Transverse colon (tissue), 4 donors: ENCODE measurements around the gene AR. TPM values are rescaled to one million over a fixed set of nuclear protein-coding genes. Genes with fewer than 3 reads are reported as not detected.

Experiments
- DNase-seq: peaks from one replicate; pipeline ENCODE4 v3.0.0-alpha.2; 2019
- H3K27ac ChIP-seq, 4 donors: fragments of 200-600 bp; sonication (generic); 2 replicates each; pipeline ENCODE4 v1.5.1; 2016 to 2018; ENCODE audit warnings: inconsistent platforms in 4 of 4
- H3K27me3 ChIP-seq: fragments of 200-600 bp; sonication (generic); 2 replicates; pipeline ENCODE4 v1.5.1; 2017; ENCODE audit warnings: inconsistent platforms
- H3K36me3 ChIP-seq, 4 donors: fragments of 200-600 bp; sonication (generic); 2 replicates each; pipeline ENCODE4 v1.5.1; 2017 to 2019; ENCODE audit warnings: inconsistent platforms in 4 of 4
- H3K4me1 ChIP-seq, 4 donors: fragments of 200-600 bp; sonication (generic); 2 replicates each; pipeline ENCODE4 v1.5.1; 2017 to 2020; ENCODE audit warnings: inconsistent platforms in 4 of 4
- H3K4me3 ChIP-seq, 4 donors: fragments of 200-600 bp; sonication (generic); 1 replicate in 1 of 4; 2 replicates in 3 of 4; pipeline versions ENCODE4 v1.5.1 to v1.6.1; 2017 to 2019; ENCODE audit warnings: inconsistent platforms in 4 of 4
- H3K9me3 ChIP-seq, 2 donors: fragments of 200-600 bp; sonication (generic); 2 replicates each; pipeline ENCODE4 v1.5.1; 2017 to 2019; ENCODE audit warnings: inconsistent platforms in 2 of 2
- EP300 ChIP-seq: sonication (generic); formaldehyde crosslinking; IDR thresholded peaks from one replicate; pipeline ENCODE4 v1.6.1; 2017; ENCODE audit warnings: antibody characterized with exemption, low read depth
- POLR2A ChIP-seq: fragments of 450-650 bp; IDR thresholded peaks from one replicate; pipeline ENCODE4 v1.6.1; 2016; ENCODE audit warnings: antibody characterized with exemption, mild to moderate bottlenecking, moderate library complexity
- POLR2AphosphoS5 ChIP-seq, 3 donors: sonication (generic); formaldehyde crosslinking; IDR thresholded peaks; one replicate each; pipeline ENCODE4 v1.6.1; 2016; ENCODE audit warnings: antibody characterized with exemption in 3 of 3
- WGBS, 2 donors: methylation state at CpG; one replicate each; pipeline ENCODE4 v1.1.5; 2018; ENCODE audit warnings: low coverage in 1 of 2; 5-methylcytosine and 5-hydroxymethylcytosine counted together
- in situ Hi-C, 4 donors: fragments of 200-750 bp; cut with MboI; loops; one replicate each; pipeline versions ENCODE4 v1.15.0 to v1.15.1; 2017; ENCODE audit warnings: low sequenced_read_pairs in 3 of 4, low pct_ligation_motif_present in 1 of 4, low pct_unique_long_range_greater_than_20kb in 1 of 4
- intact Hi-C: fragments of 100-400 bp; cut with DNase I; formaldehyde crosslinking; loops from one replicate; pipeline ENCODE4 v1.15.1; 2023; ENCODE audit warnings: low total_unique reads
- total RNA-seq, 4 donors: library from RNA; depleted of rRNA; stranded (reverse); fragments of >200 nt; gene quantifications; one replicate each; pipeline ENCODE4 v1.1.0, GENCODE V29; 2016
- TF ChIP-seq, protein P1 (sequence below), 5 experiments: fragments of 200-600 bp in 3 of 5; fragments of 450-650 bp in 2 of 5; sonication (generic) in 3 of 5; IDR thresholded peaks; 1 replicate in 2 of 5; 2 replicates in 3 of 5; pipeline ENCODE4 v1.5.1; 2016 to 2017; ENCODE audit warnings: antibody characterized with exemption in 5 of 5, inconsistent platforms in 3 of 5, mild to moderate bottlenecking in 2 of 5, moderate library complexity in 1 of 5

AR gene
- total RNA-seq, 4 donors from 2014 or later, result 1.1 to 2.4 (median 2.0) TPM

DNA sequence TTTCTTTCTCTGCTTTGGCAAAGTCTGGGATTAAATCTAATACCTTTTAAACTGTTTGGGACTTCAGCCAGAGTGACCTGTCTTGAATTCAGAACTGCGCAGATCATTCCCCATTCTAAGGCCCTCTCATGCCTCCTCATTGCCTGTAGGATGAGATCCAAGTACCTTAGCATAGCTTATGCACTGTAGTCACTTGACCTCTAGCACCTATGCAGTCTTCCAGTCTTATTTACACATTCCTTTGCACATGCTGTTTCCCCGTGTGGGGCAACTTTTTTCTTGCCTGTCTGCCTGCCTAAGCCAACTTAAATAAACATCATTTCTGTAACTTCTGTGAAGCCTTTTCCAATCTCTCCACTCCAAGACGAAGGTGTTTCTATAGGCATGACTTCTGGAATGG lies 68.4 kb downstream of the AR start:
- WGBS, 2 donors, result 14 to 50% methylated on average over 1 to 3 of the region's 3 CpGs
- Histone ChIP-seq H3K27me3 (no peaks in the 10 kb centered on the region), H3K27ac (no peak overlapping the region), H3K4me3 (no peak overlapping the region), H3K36me3 (no peaks in the 10 kb centered on the region), H3K4me1 (no peaks in the 10 kb centered on the region), H3K9me3 (no peaks in the 10 kb centered on the region)
- intact Hi-C loops (loop anchor here (5.0 kb wide), 1 partner anchor 1170 kb away; no protein-coding TSS in a partner anchor), in situ Hi-C loops (no loop called here)
- no peak for DNase-seq
- TF ChIP-seq POLR2AphosphoS5 (IDR thresholded peaks at IDR 0.05) (no peak), POLR2A (no peak), EP300 (no peak)
- TF ChIP-seq, protein P1, sequence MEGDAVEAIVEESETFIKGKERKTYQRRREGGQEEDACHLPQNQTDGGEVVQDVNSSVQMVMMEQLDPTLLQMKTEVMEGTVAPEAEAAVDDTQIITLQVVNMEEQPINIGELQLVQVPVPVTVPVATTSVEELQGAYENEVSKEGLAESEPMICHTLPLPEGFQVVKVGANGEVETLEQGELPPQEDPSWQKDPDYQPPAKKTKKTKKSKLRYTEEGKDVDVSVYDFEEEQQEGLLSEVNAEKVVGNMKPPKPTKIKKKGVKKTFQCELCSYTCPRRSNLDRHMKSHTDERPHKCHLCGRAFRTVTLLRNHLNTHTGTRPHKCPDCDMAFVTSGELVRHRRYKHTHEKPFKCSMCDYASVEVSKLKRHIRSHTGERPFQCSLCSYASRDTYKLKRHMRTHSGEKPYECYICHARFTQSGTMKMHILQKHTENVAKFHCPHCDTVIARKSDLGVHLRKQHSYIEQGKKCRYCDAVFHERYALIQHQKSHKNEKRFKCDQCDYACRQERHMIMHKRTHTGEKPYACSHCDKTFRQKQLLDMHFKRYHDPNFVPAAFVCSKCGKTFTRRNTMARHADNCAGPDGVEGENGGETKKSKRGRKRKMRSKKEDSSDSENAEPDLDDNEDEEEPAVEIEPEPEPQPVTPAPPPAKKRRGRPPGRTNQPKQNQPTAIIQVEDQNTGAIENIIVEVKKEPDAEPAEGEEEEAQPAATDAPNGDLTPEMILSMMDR (IDR thresholded peaks at IDR 0.05), result no peak

DNA sequence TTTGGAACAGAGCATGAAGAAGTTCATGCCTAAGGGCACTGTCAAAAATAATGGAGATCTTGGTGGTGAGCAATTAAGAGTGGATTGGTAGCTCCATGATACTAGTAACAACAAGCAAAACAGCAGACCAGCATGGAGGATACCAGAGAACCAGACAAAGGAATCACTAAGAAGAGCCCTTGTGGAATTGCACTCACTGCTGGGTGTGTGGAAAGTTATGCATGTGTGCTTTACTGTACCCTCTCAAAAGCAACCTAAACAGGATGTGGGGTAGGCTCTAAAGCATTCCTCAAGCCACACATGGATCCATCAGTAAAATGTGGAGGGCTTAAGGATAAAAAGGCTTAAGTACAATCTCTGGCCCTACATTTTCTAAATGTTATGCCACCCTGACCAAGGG lies 69.5 kb downstream of the AR start:
- no peak overlapping the region for H3K27ac ChIP-seq
- H3K27me3 ChIP-seq, result no peaks in the 10 kb centered on the region
- H3K4me1 ChIP-seq, result no peaks in the 10 kb centered on the region
- in situ Hi-C loops, result no loop called here
- no peak overlapping the region for H3K4me3 ChIP-seq
- intact Hi-C loops, result loop anchor here (5.0 kb wide), 1 partner anchor 1171 kb away; no protein-coding TSS in a partner anchor
- no peaks in the 10 kb centered on the region for H3K9me3 ChIP-seq
- TF ChIP-seq, protein P1 (IDR thresholded peaks at IDR 0.05), result no peak
- no peak for TF ChIP-seq POLR2AphosphoS5 (IDR thresholded peaks at IDR 0.05)
- TF ChIP-seq EP300, result no peak
- TF ChIP-seq POLR2A, result no peak
- no peaks in the 10 kb centered on the region for H3K36me3 ChIP-seq
- DNase-seq, result no peak

DNA sequence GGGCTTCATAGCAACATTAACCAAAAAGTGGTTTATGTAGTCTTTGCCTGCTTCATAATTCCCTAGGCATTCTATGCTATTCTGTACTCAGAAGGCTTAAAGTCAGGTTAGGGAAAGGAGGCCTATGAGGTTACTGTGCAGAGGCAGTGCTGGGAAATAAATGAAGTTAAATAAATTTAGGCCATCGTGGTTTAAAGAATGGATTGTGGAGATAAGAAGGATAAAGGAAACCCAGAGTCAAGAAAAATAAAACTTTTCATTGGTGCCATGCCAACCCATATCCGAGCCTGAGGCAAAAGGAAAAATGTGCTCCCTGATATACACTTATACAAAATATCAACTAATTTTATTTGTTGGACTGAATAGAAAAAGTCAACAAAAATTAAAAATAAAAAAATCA lies 70.2 kb downstream of the AR start:
- H3K27me3 ChIP-seq, result no peaks in the 10 kb centered on the region
- 60 to 67% methylated on average over 1 to 2 of the region's 2 CpGs for WGBS, 2 donors
- no peaks in the 10 kb centered on the region for H3K36me3 ChIP-seq
- no peak for TF ChIP-seq POLR2AphosphoS5 (IDR thresholded peaks at IDR 0.05)
- no peak for TF ChIP-seq POLR2A
- TF ChIP-seq, protein P1 (IDR thresholded peaks at IDR 0.05), result no peak
- TF ChIP-seq EP300, result no peak
- intact Hi-C loops, result loop anchor here (5.0 kb wide), 1 partner anchor 1172 kb away; no protein-coding TSS in a partner anchor
- H3K27ac ChIP-seq, result no peak overlapping the region
- no peak for DNase-seq
- H3K9me3 ChIP-seq, result no peaks in the 10 kb centered on the region
- no peak overlapping the region for H3K4me3 ChIP-seq
- no peaks in the 10 kb centered on the region for H3K4me1 ChIP-seq
- in situ Hi-C loops, result no loop called here

DNA sequence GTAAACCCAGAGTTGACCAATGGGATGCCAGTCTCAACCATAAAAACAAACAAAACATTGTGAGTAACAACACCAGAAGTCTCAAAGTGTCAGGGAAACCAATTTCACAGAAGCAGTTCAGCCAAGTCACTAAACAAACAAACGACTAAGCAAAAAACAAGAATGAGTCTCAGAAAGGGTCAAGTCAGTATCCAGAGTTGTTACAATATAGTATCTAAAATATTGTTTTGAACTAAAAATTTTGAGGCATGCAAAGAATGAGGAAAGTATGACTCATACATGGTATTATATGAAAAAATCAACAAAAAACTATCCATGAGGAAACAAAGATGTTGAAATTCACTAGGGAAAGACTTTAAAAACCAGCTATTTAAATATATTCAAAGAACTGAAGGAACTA lies 70.6 kb downstream of the AR start:
- no peak overlapping the region for H3K4me3 ChIP-seq
- H3K9me3 ChIP-seq, result no peaks in the 10 kb centered on the region
- 77% methylated on average over 1 of the region's 1 CpG; no CpG with 5 or more reads in 1 of the 2 donors for WGBS, 2 donors
- DNase-seq, result no peak
- no peaks in the 10 kb centered on the region for H3K36me3 ChIP-seq
- no peak for TF ChIP-seq POLR2A
- in situ Hi-C loops (no loop called here), intact Hi-C loops (loop anchor here (5.0 kb wide), 1 partner anchor 1172 kb away; no protein-coding TSS in a partner anchor)
- H3K27me3 ChIP-seq, result no peaks in the 10 kb centered on the region
- H3K4me1 ChIP-seq, result no peaks in the 10 kb centered on the region
- no peak overlapping the region for H3K27ac ChIP-seq

DNA sequence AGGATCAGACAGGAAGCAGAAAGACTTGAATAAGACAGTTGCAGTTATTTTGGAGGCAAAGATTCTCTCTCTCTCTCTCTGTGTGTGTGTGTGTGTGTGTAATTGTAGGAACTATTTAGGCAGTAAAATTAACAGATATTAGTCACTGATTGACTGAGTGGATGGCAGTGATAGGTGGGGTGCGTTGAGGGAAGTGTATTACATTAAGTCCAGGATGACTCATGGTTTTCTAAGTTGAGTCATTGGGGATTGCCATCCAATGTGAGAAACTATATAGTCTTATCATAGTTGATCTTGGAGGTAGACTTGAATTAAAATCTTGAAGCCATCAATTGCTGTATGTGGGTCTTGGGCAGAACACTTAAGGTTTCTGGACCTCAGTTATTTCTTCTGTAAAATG lies 75.4 kb downstream of the AR start:
- DNase-seq, result no peak
- Histone ChIP-seq H3K27me3 (no peaks in the 10 kb centered on the region), H3K9me3 (no peaks in the 10 kb centered on the region), H3K27ac (no peak overlapping the region), H3K36me3 (no peaks in the 10 kb centered on the region), H3K4me3 (no peak overlapping the region), H3K4me1 (no peaks in the 10 kb centered on the region)
- intact Hi-C loops, result no loop called here
- TF ChIP-seq POLR2AphosphoS5 (IDR thresholded peaks at IDR 0.05) (no peak), EP300 (no peak), POLR2A (no peak)
- TF ChIP-seq, protein P1 (IDR thresholded peaks at IDR 0.05), result no peak
- in situ Hi-C loops, result no loop called here
- WGBS, 2 donors, result 25 to 33% methylated on average over 1 of the region's 1 CpG
